SK-N-SH (cell line): ENCODE results near the gene DCHS1. TPM values are rescaled to one million over a fixed set of nuclear protein-coding genes. Genes with fewer than 3 reads are reported as not detected.

Experiments
- CTCF ChIA-PET: fragments of 300-600, 350-600 bp; formaldehyde crosslinking; extraction: SDS; loops from one replicate; lab custom pipeline; 2021; lab: Yijun Ruan, JAX
- POLR2A ChIA-PET: fragments of 350-600 bp; sonication (Branson Sonifier 250); formaldehyde crosslinking; extraction: SDS; loops from one replicate; lab custom pipeline; 2020; ENCODE audit warnings: antibody characterized with exemption, inconsistent platforms; lab: Yijun Ruan, JAX
- DNase-seq: peaks from one replicate; pipeline ENCODE4 v3.0.0; 2012
- H2AFZ ChIP-seq: fragments of 200-600 bp; sonication (generic); 2 replicates; pipeline ENCODE4 v1.8.1; 2016; ENCODE audit warnings: antibody characterized with exemption, mild to moderate bottlenecking, low read depth
- H3F3A ChIP-seq: fragments of 200-600 bp; sonication (generic); replicated peaks from 2 replicates; pipeline ENCODE3; 2016; ENCODE audit warnings: antibody characterized with exemption, mild to moderate bottlenecking; ENCODE audit not compliant: insufficient read depth
- H3K27ac ChIP-seq, 2 experiments: fragments of 200-500 bp in 1 of 2; fragments of 200-600 bp in 1 of 2; sonication (Bioruptor generic) in 1 of 2; sonication (generic), shearing (Covaris generic) in 1 of 2; 2 replicates each; pipeline versions ENCODE4 v1.5.1 to v1.6.1; 2014 to 2016; ENCODE audit warnings: low read depth in 2 of 2, inconsistent platforms in 1 of 2, low read length in 1 of 2, mild to moderate bottlenecking in 1 of 2, mixed read lengths in 1 of 2
- H3K27me3 ChIP-seq: fragments of 200-600 bp; sonication (generic), shearing (Covaris generic); 2 replicates; pipeline ENCODE4 v1.6.1; 2016; ENCODE audit warnings: mixed run types; ENCODE audit not compliant: insufficient read depth
- H3K36me3 ChIP-seq, 2 experiments: fragments of 200-500 bp in 1 of 2; fragments of 200-600 bp in 1 of 2; sonication (Bioruptor generic) in 1 of 2; sonication (generic) in 1 of 2; replicated peaks in 1 of 2; 2 replicates each; pipeline versions ENCODE3 to v1.5.1; 2014 to 2016; ENCODE audit warnings: low read length in 1 of 2, mild to moderate bottlenecking in 1 of 2; ENCODE audit not compliant: insufficient read depth in 2 of 2, control insufficient read depth in 1 of 2
- H3K4me1 ChIP-seq, 2 experiments: fragments of 200-500 bp in 1 of 2; fragments of 200-600 bp in 1 of 2; sonication (Bioruptor generic) in 1 of 2; sonication (generic), shearing (Covaris generic) in 1 of 2; 2 replicates each; pipeline versions ENCODE4 v1.5.1 to v1.6.1; 2014 to 2016; ENCODE audit warnings: low read depth in 1 of 2, low read length in 1 of 2, mixed run types in 1 of 2; ENCODE audit not compliant: insufficient read depth in 2 of 2, control insufficient read depth in 1 of 2
- H3K4me2 ChIP-seq: fragments of 200-600 bp; sonication (generic), shearing (Covaris generic); 2 replicates; pipeline ENCODE4 v1.6.1; 2017; ENCODE audit warnings: mixed run types
- H3K4me3 ChIP-seq, 2 experiments: fragments of 200-500 bp in 1 of 2; fragments of 200-600 bp in 1 of 2; sonication (Bioruptor generic) in 1 of 2; sonication (generic), shearing (Covaris generic) in 1 of 2; 2 replicates each; pipeline versions ENCODE4 v1.5.1 to v1.8.1; 2014 to 2016; ENCODE audit warnings: low read depth in 2 of 2, inconsistent platforms in 1 of 2, low read length in 1 of 2, mild to moderate bottlenecking in 1 of 2, mixed read lengths in 1 of 2, moderate library complexity in 1 of 2
- H3K79me2 ChIP-seq: fragments of 200-600 bp; sonication (generic); 2 replicates; pipeline ENCODE4 v1.8.1; 2017; ENCODE audit warnings: mild to moderate bottlenecking; ENCODE audit not compliant: insufficient read depth
- H3K9ac ChIP-seq: fragments of 200-600 bp; sonication (generic); 2 replicates; pipeline ENCODE4 v1.6.1; 2017; ENCODE audit warnings: mixed run types
- H3K9me2 ChIP-seq: fragments of 200-600 bp; sonication (generic); 2 replicates; pipeline ENCODE4 v1.6.1; 2017; ENCODE audit warnings: mixed run types
- H3K9me3 ChIP-seq: fragments of 200-600 bp; sonication (generic); 2 replicates; pipeline ENCODE4 v1.6.1; 2017; ENCODE audit warnings: mixed run types, mild to moderate bottlenecking, moderate library complexity
- H4K20me1 ChIP-seq: fragments of 200-600 bp; sonication (generic); 2 replicates; pipeline ENCODE4 v1.6.1; 2017; ENCODE audit warnings: mild to moderate bottlenecking, mixed run types; ENCODE audit not compliant: insufficient read depth
- CHD2 ChIP-seq: fragments of 150-350 bp; IDR thresholded peaks from 2 replicates; pipeline ENCODE4 v1.6.1; 2018; ENCODE audit warnings: low read length; ENCODE audit not compliant: partially characterized antibody
- ELF1 ChIP-seq: IDR thresholded peaks from 2 replicates; pipeline ENCODE4 v1.4.0; 2012
- FOSL2 ChIP-seq: IDR thresholded peaks from 2 replicates; pipeline ENCODE4 v1.4.0; 2012; ENCODE audit warnings: low read depth, mild to moderate bottlenecking, moderate library complexity, borderline replicate concordance
- FOXM1 ChIP-seq: IDR thresholded peaks from 2 replicates; pipeline ENCODE4 v1.4.0; 2012; ENCODE audit warnings: low read depth, mild to moderate bottlenecking
- GABPA ChIP-seq: IDR thresholded peaks from 2 replicates; pipeline ENCODE4 v1.4.0; 2012; ENCODE audit warnings: low read depth, mild to moderate bottlenecking
- GATA2 ChIP-seq: sonication (generic); formaldehyde crosslinking; IDR thresholded peaks from 2 replicates; pipeline ENCODE4 v1.5.0; 2020; ENCODE audit warnings: mild to moderate bottlenecking, missing genetic modification reagents
- MEF2A ChIP-seq: IDR thresholded peaks from 2 replicates; pipeline ENCODE4 v1.4.0; 2012; ENCODE audit warnings: low read depth, borderline replicate concordance
- MXI1 ChIP-seq: IDR thresholded peaks from 2 replicates; pipeline ENCODE4 v1.6.1; 2012; ENCODE audit warnings: mild to moderate bottlenecking, low read depth, low read length, improper control_type of control experiment
- NRF1 ChIP-seq: IDR thresholded peaks from 2 replicates; pipeline ENCODE4 v1.6.1; 2012; ENCODE audit warnings: low read depth, mild to moderate bottlenecking, low read length
- POLR2AphosphoS5 ChIP-seq: IDR thresholded peaks from 2 replicates; pipeline ENCODE4 v1.6.1; 2012; ENCODE audit warnings: low read depth, low read length
- RAD21 ChIP-seq: IDR thresholded peaks from 2 replicates; pipeline ENCODE4 v1.6.1; 2012; ENCODE audit warnings: mild to moderate bottlenecking, low read length
- RFX5 ChIP-seq: IDR thresholded peaks from 2 replicates; pipeline ENCODE4 v1.6.1; 2012; ENCODE audit warnings: mild to moderate bottlenecking, improper control_type of control experiment, low read length
- TEAD4 ChIP-seq: IDR thresholded peaks from 2 replicates; pipeline ENCODE4 v1.4.0; 2012; ENCODE audit warnings: mild to moderate bottlenecking, borderline replicate concordance; ENCODE audit not compliant: insufficient read depth
- YY1 ChIP-seq: IDR thresholded peaks from 2 replicates; pipeline ENCODE4 v1.4.0; 2012; ENCODE audit warnings: low read depth, mild to moderate bottlenecking
- WGBS: methylation state at CpG from one replicate; pipeline ENCODE4 v1.1.6; 2017; ENCODE audit warnings: low lambda C conversion rate; 5-methylcytosine and 5-hydroxymethylcytosine counted together
- polyA plus RNA-seq, 3 experiments: library from polyadenylated mRNA; depleted of rRNA; stranded (reverse); fragments of >200 nt; gene quantifications; 2 replicates each; pipeline ENCODE4 v1.2.3, GENCODE V29; 2012
- TF ChIP-seq, protein P1 (sequence below): IDR thresholded peaks from 2 replicates; pipeline ENCODE4 v1.6.1; 2012; ENCODE audit warnings: mild to moderate bottlenecking, low read depth, low read length, moderate library complexity
- TF ChIP-seq, protein P2 (sequence below): IDR thresholded peaks from 2 replicates; pipeline ENCODE4 v1.4.0; 2012; ENCODE audit warnings: low read depth, borderline replicate concordance
- TF ChIP-seq, protein P3 (sequence below): fragments of 150-350 bp; IDR thresholded peaks from 2 replicates; pipeline ENCODE4 v1.6.1; 2017; ENCODE audit warnings: antibody characterized with exemption, low read length, low read depth, borderline replicate concordance
- TF ChIP-seq, protein P4 (sequence below): IDR thresholded peaks from 2 replicates; pipeline ENCODE4; 2012

Gene DCHS1
- polyA plus RNA-seq, 1 of the 3 experiments (the other 2 are of a cell fraction) = 5.7 TPM

DNA sequence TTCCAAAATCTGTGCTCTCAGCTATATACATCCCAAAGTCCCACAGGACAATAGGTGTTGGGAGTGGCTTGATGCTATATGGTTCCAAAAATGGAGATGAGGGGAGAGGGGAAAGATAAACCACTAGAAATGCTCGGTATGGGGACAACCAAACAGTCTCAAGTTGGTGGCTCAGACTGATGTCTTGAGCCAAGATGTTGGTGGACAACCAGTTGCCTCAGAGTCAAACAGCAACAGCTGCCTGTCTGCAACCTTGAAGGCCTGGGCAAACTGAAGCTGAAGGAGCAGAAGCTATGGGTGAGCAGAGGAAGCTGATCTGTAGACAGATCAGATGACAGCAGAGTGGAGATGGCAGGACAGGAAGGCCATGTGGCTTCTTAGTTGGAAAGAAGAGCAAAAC is 56.2 kb downstream of the DCHS1 start:
- WGBS = 93% methylated on average over 1 of the region's 1 CpG
- Histone ChIP-seq H3K9ac (no peak overlapping the region), H3K9me3 (no peaks in the 10 kb centered on the region)
- CTCF ChIA-PET = interaction anchor here (1.2 to 1.7 kb wide), 4 partner anchors 13 to 220 kb away, joined by 3 to 7 read pairs (median 6); partner anchors contain the start of gene MRPL17
- TF ChIP-seq RAD21 (no peak), TEAD4 (no peak), FOXM1 (no peak), FOSL2 (no peak), MEF2A (no peak), POLR2AphosphoS5 (no peak)
- TF ChIP-seq, protein P1, sequence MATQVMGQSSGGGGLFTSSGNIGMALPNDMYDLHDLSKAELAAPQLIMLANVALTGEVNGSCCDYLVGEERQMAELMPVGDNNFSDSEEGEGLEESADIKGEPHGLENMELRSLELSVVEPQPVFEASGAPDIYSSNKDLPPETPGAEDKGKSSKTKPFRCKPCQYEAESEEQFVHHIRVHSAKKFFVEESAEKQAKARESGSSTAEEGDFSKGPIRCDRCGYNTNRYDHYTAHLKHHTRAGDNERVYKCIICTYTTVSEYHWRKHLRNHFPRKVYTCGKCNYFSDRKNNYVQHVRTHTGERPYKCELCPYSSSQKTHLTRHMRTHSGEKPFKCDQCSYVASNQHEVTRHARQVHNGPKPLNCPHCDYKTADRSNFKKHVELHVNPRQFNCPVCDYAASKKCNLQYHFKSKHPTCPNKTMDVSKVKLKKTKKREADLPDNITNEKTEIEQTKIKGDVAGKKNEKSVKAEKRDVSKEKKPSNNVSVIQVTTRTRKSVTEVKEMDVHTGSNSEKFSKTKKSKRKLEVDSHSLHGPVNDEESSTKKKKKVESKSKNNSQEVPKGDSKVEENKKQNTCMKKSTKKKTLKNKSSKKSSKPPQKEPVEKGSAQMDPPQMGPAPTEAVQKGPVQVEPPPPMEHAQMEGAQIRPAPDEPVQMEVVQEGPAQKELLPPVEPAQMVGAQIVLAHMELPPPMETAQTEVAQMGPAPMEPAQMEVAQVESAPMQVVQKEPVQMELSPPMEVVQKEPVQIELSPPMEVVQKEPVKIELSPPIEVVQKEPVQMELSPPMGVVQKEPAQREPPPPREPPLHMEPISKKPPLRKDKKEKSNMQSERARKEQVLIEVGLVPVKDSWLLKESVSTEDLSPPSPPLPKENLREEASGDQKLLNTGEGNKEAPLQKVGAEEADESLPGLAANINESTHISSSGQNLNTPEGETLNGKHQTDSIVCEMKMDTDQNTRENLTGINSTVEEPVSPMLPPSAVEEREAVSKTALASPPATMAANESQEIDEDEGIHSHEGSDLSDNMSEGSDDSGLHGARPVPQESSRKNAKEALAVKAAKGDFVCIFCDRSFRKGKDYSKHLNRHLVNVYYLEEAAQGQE = no peak
- TF ChIP-seq, all 33 proteins: peak for 0
- Histone ChIP-seq H3K4me1 (peaks cover 0 to 13% of the 10 kb centered on the region in 2 experiments; a peak in 2 of 4 replicates), H3K4me2 (no peak overlapping the region), H3K4me3 (no peak overlapping the region), H3K27ac (no peak overlapping the region), H2AFZ (no peak overlapping the region), H3K9me2 (no peaks in the 10 kb centered on the region), H4K20me1 (no peaks in the 10 kb centered on the region), H3K36me3 (peaks cover 17 to 62% of the 10 kb centered on the region in 2 experiments), H3K79me2 (peaks cover 64% of the 10 kb centered on the region), H3F3A (peaks cover 4% of the 10 kb centered on the region), H3K27me3 (no peaks in the 10 kb centered on the region)
- DNase-seq = no peak
- POLR2A ChIA-PET = no interaction called here

DNA sequence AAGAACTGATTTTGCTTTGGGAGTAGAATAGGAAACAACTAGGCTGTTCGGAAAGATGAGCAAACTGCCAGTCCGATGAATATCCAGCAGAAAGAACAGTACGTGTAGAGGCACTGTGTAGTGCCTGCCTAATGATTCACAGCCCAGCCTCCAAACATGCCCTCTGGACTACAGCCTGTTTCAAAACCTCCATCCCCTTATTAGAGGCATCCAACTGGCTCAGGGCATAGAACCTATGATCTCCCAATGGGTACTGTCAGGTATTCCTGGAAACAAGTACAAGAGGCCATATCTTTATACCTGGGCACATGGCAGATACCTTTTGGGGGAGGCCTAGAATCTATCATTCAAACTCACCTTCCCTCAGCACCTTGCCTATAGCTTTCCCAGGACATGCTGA is 57.1 kb downstream of the DCHS1 start:
- H3K4me2 ChIP-seq = no peak overlapping the region
- H3K27ac ChIP-seq = no peak overlapping the region
- H3K4me1 ChIP-seq = peaks cover 0 to 13% of the 10 kb centered on the region in 2 experiments; a peak in 2 of 4 replicates
- peaks cover 55% of the 10 kb centered on the region for H3K79me2 ChIP-seq
- ChIA-PET CTCF (no interaction called here), POLR2A (no interaction called here)
- peaks cover 17 to 69% of the 10 kb centered on the region in 2 experiments for H3K36me3 ChIP-seq
- no peak for DNase-seq
- 96% methylated on average over 3 of the region's 3 CpGs for WGBS
- no peak overlapping the region for H2AFZ ChIP-seq
- no peaks in the 10 kb centered on the region for H4K20me1 ChIP-seq
- no peaks in the 10 kb centered on the region for H3F3A ChIP-seq
- H3K9ac ChIP-seq = no peak overlapping the region
- H3K27me3 ChIP-seq = no peaks in the 10 kb centered on the region
- no peaks in the 10 kb centered on the region for H3K9me3 ChIP-seq
- no peak overlapping the region for H3K4me3 ChIP-seq
- no peaks in the 10 kb centered on the region for H3K9me2 ChIP-seq
- TF ChIP-seq MEF2A = no peak
- no peak for TF ChIP-seq ELF1
- TF ChIP-seq RFX5 = no peak
- TF ChIP-seq YY1 = no peak
- TF ChIP-seq, protein P2, sequence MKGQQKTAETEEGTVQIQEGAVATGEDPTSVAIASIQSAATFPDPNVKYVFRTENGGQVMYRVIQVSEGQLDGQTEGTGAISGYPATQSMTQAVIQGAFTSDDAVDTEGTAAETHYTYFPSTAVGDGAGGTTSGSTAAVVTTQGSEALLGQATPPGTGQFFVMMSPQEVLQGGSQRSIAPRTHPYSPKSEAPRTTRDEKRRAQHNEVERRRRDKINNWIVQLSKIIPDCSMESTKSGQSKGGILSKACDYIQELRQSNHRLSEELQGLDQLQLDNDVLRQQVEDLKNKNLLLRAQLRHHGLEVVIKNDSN = no peak
- no peak for TF ChIP-seq GABPA
- TF ChIP-seq, protein P3, sequence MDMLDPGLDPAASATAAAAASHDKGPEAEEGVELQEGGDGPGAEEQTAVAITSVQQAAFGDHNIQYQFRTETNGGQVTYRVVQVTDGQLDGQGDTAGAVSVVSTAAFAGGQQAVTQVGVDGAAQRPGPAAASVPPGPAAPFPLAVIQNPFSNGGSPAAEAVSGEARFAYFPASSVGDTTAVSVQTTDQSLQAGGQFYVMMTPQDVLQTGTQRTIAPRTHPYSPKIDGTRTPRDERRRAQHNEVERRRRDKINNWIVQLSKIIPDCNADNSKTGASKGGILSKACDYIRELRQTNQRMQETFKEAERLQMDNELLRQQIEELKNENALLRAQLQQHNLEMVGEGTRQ = no peak
- no peak for TF ChIP-seq GATA2 (CRISPR knock-in tag)
- no peak for TF ChIP-seq CHD2
- TF ChIP-seq, protein P1 = no peak
- no peak for TF ChIP-seq MXI1
- TF ChIP-seq, protein P4, sequence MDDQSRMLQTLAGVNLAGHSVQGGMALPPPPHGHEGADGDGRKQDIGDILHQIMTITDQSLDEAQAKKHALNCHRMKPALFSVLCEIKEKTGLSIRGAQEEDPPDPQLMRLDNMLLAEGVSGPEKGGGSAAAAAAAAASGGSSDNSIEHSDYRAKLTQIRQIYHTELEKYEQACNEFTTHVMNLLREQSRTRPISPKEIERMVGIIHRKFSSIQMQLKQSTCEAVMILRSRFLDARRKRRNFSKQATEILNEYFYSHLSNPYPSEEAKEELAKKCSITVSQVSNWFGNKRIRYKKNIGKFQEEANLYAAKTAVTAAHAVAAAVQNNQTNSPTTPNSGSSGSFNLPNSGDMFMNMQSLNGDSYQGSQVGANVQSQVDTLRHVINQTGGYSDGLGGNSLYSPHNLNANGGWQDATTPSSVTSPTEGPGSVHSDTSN = no peak
- no peak for TF ChIP-seq FOXM1
- TF ChIP-seq NRF1 = no peak
